ENCODE results near the gene PRR14. TPM values are rescaled to one million over a fixed set of nuclear protein-coding genes. Genes with fewer than 3 reads are reported as not detected.

Gene PRR14
- total RNA-seq, 1 experiment from 2014 or later, result 41.4 TPM

DNA sequence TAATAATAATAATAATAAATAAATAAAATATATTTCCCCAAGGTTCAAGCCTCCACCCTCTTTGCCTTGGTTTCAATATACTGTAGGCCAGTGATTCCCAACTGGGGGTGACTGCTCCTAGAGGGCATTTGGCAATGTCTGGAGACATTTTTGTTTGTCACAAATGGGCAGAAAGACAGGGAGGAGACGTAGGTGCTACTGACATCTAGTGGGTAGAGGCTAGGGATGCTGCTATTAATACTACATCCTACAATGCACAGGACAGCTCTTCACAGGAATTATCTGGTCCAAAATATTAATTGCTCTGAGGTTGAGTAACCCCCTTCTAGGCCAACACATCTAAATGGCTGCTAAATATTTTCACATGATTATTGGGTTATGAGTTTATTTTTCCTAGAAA, 12.8 kb upstream of the PRR14 start:
- Mint-ChIP-seq H3K27me3 (ENCODE audit: insufficient read depth, unreplicated experiment) (no peaks in the 10 kb centered on the region), H3K27ac (ENCODE audit: low read depth, unreplicated experiment) (no peak overlapping the region), H3K4me3 (ENCODE audit: unreplicated experiment) (no peak overlapping the region), H3K9me3 (ENCODE audit: unreplicated experiment) (no peaks in the 10 kb centered on the region), H3K36me3 (ENCODE audit: insufficient read depth, unreplicated experiment) (peaks cover 7% of the 10 kb centered on the region), H3K4me1 (ENCODE audit: insufficient read depth, unreplicated experiment) (no peaks in the 10 kb centered on the region)
- no TSS peak for BruUV-seq (replicated peaks)
- DNase-seq (ENCODE audit: unreplicated experiment), result peak; percentile 75
- ChIA-PET POLR2A (interaction anchor here (0.7 to 1.7 kb wide), 5 partner anchors 8 to 165 kb away, joined by 3 to 7 read pairs (median 4); partner anchors contain the start of genes PRR14 and ZNF689), CTCF (interaction anchor here (0.7 to 1.9 kb wide), 6 partner anchors 9 to 505 kb away, joined by 3 to 9 read pairs (median 4); partner anchors contain the start of gene DCTPP1)
- intact Hi-C loops (cut with micrococcal nuclease), result no loop called here
- TF ChIP-seq, protein P1, sequence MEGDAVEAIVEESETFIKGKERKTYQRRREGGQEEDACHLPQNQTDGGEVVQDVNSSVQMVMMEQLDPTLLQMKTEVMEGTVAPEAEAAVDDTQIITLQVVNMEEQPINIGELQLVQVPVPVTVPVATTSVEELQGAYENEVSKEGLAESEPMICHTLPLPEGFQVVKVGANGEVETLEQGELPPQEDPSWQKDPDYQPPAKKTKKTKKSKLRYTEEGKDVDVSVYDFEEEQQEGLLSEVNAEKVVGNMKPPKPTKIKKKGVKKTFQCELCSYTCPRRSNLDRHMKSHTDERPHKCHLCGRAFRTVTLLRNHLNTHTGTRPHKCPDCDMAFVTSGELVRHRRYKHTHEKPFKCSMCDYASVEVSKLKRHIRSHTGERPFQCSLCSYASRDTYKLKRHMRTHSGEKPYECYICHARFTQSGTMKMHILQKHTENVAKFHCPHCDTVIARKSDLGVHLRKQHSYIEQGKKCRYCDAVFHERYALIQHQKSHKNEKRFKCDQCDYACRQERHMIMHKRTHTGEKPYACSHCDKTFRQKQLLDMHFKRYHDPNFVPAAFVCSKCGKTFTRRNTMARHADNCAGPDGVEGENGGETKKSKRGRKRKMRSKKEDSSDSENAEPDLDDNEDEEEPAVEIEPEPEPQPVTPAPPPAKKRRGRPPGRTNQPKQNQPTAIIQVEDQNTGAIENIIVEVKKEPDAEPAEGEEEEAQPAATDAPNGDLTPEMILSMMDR (IDR thresholded peaks at IDR 0.05; ENCODE audit: unreplicated experiment), result peak; percentile 51

DNA sequence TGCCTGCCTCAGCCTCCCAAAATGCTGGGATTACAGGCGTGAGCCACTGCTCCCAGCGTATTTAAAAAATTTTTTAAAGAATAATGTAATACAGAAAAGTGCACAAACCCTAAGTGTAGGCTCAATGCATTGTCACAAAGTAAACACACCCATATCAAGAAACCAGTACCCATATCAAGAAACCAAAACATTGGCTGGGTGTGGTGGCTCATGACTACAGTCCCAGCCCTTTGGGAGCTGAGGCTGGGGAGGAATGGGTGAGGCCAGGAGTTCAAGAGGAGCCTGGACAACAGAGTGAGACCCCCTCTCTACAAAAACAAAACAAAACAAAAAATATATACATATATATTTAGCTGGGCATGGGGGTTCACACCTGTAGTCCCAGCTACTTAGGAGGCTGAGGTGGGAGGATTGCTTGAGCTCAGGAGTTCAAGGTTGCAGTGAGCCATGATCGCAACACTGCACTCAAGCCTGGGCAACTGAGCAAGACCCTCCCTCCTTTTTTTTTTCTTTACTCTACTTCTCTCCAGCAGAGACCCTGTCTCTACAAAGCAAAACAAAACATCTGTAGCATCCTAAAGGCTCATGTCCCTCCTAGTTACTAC, 9.3 kb upstream of the PRR14 start:
- POLR2A ChIA-PET, result interaction anchor here (0.5 kb wide), 1 partner anchor 13 kb away, joined by 3 read pairs; no protein-coding TSS in a partner anchor
- DNase-seq (ENCODE audit: unreplicated experiment), result no peak
- intact Hi-C loops (cut with micrococcal nuclease), result no loop called here
- H3K4me1 Mint-ChIP-seq (ENCODE audit: insufficient read depth, unreplicated experiment), result no peaks in the 10 kb centered on the region
- CTCF ChIA-PET, result interaction anchor here (0.6 to 1.4 kb wide), 5 partner anchors 9 to 533 kb away, joined by 3 to 6 read pairs (median 3); partner anchors contain the start of gene PRR14
- BruUV-seq (replicated peaks), result no TSS peak
- TF ChIP-seq, protein P1 (IDR thresholded peaks at IDR 0.05; ENCODE audit: unreplicated experiment), result no peak
- H3K36me3 Mint-ChIP-seq (ENCODE audit: insufficient read depth, unreplicated experiment), result no peaks in the 10 kb centered on the region
- H3K27ac Mint-ChIP-seq (ENCODE audit: low read depth, unreplicated experiment), result no peak overlapping the region
- H3K9me3 Mint-ChIP-seq (ENCODE audit: unreplicated experiment), result no peaks in the 10 kb centered on the region
- H3K4me3 Mint-ChIP-seq (ENCODE audit: unreplicated experiment), result no peak overlapping the region
- H3K27me3 Mint-ChIP-seq (ENCODE audit: insufficient read depth, unreplicated experiment), result no peaks in the 10 kb centered on the region

GRCh38 chr16:30644334-30644830, 6.4 kb upstream of the PRR14 start:
- Mint-ChIP-seq H3K36me3 (ENCODE audit: insufficient read depth, unreplicated experiment) (no peaks in the 10 kb centered on the region), H3K27me3 (ENCODE audit: insufficient read depth, unreplicated experiment) (no peaks in the 10 kb centered on the region), H3K9me3 (ENCODE audit: unreplicated experiment) (no peaks in the 10 kb centered on the region), H3K27ac (ENCODE audit: low read depth, unreplicated experiment) (no peak overlapping the region), H3K4me3 (ENCODE audit: unreplicated experiment) (no peak overlapping the region), H3K4me1 (ENCODE audit: insufficient read depth, unreplicated experiment) (no peaks in the 10 kb centered on the region)
- no peak for DNase-seq (ENCODE audit: unreplicated experiment)
- no TSS peak for BruUV-seq (replicated peaks)
- ChIA-PET CTCF (interaction anchor here (0.6 kb wide), 1 partner anchor 16 kb away, joined by 4 read pairs; no protein-coding TSS in a partner anchor), POLR2A (no interaction called here)
- intact Hi-C loops (cut with micrococcal nuclease), result no loop called here
- TF ChIP-seq, protein P1 (IDR thresholded peaks at IDR 0.05; ENCODE audit: unreplicated experiment), result no peak

- Mint-ChIP-seq H3K4me3 (ENCODE audit: unreplicated experiment) (no peak overlapping the region), H3K27me3 (ENCODE audit: insufficient read depth, unreplicated experiment) (no peaks in the 10 kb centered on the region), H3K4me1 (ENCODE audit: insufficient read depth, unreplicated experiment) (no peaks in the 10 kb centered on the region), H3K9me3 (ENCODE audit: unreplicated experiment) (no peaks in the 10 kb centered on the region), H3K27ac (ENCODE audit: low read depth, unreplicated experiment) (no peak overlapping the region), H3K36me3 (ENCODE audit: insufficient read depth, unreplicated experiment) (peaks cover 6% of the 10 kb centered on the region)
- no TSS peak for BruUV-seq (replicated peaks)
- no peak for DNase-seq (ENCODE audit: unreplicated experiment)
- intact Hi-C loops (cut with micrococcal nuclease), result no loop called here
- TF ChIP-seq, protein P1 (IDR thresholded peaks at IDR 0.05; ENCODE audit: unreplicated experiment), result no peak
- CTCF ChIA-PET, result interaction anchor here (1.7 kb wide), 1 partner anchor 94 kb away, joined by 4 read pairs; no protein-coding TSS in a partner anchor
- POLR2A ChIA-PET, result interaction anchor here (0.7 to 1.2 kb wide), 3 partner anchors 13 to 74 kb away, joined by 3 to 4 read pairs (median 3); partner anchors contain the start of genes FBRS and ZNF688
These were observed 5.0 kb upstream of the PRR14 start for GRCh38 chr16:30645727-30646126.
